Kidney (tissue), 14 donors: ENCODE results near the gene ROR2. TPM values are rescaled to one million over a fixed set of nuclear protein-coding genes. Genes with fewer than 3 reads are reported as not detected.

Source experiments
- DNase-seq, 5 donors: peaks; one replicate each; pipeline ENCODE4 v3.0.0-alpha.2; 2013 to 2020
- FAIRE-seq: peaks from 2 replicates; lab custom pipeline; 2012; peaks lifted over from hg19 to GRCh38; lab: Jason Lieb, UNC
- H3K27ac ChIP-seq, 2 donors: one replicate each; pipeline ENCODE4 v1.7.0; 2013; ENCODE audit warnings: low read depth in 2 of 2, low read length in 2 of 2, inconsistent platforms in 1 of 2
- H3K27me3 ChIP-seq: one replicate; pipeline ENCODE4 v1.7.1; 2013; ENCODE audit warnings: low read length, inconsistent platforms; ENCODE audit not compliant: control insufficient read depth, insufficient read depth
- H3K36me3 ChIP-seq, 3 donors: one replicate each; pipeline versions ENCODE4 v1.7.0 to v1.7.1; 2013; ENCODE audit warnings: low read length in 3 of 3, control low read depth in 1 of 3, inconsistent platforms in 1 of 3; ENCODE audit not compliant: insufficient read depth in 3 of 3, control insufficient read depth in 2 of 3
- H3K4me1 ChIP-seq, 3 donors: one replicate each; pipeline versions ENCODE4 v1.7.0 to v1.7.1; 2013; ENCODE audit warnings: low read length in 3 of 3, inconsistent platforms in 1 of 3, low read depth in 1 of 3; ENCODE audit not compliant: control insufficient read depth in 2 of 3, insufficient read depth in 2 of 3
- H3K4me3 ChIP-seq, 3 donors: one replicate each; pipeline versions ENCODE4 v1.7.0 to v1.8.1; 2013; ENCODE audit warnings: low read length in 3 of 3, control low read depth in 1 of 3, inconsistent platforms in 1 of 3
- H3K9ac ChIP-seq, 3 donors: one replicate each; pipeline versions ENCODE4 v1.7.0 to v1.7.1; 2013; ENCODE audit warnings: low read length in 3 of 3, control low read depth in 1 of 3, inconsistent platforms in 1 of 3
- H3K9me3 ChIP-seq, 3 donors: one replicate each; pipeline versions ENCODE4 v1.7.0 to v1.7.1; 2013; ENCODE audit warnings: low read length in 3 of 3, control low read depth in 1 of 3, inconsistent platforms in 1 of 3; ENCODE audit not compliant: control insufficient read depth in 2 of 3, insufficient read depth in 1 of 3
- intact Hi-C: fragments of 100-400 bp; cut with DNase I; formaldehyde crosslinking; loops from one replicate; pipeline ENCODE4 v1.11.1; 2022
- polyA plus RNA-seq: library from polyadenylated mRNA; stranded (reverse); fragments of 350-450 nt; fragmentation: Illumina TruSeq; extraction: RNeasy Lipid Tissue Mini Kit (QIAGEN cat#74804); gene quantifications from one replicate; pipeline ENCODE4 v1.2.3, GENCODE V29; 2014; ENCODE audit warnings: low read depth, low replicate concordance; ENCODE audit not compliant: insufficient read depth
- total RNA-seq: library from RNA; stranded (reverse); fragmentation: NEBNext Ultra II Directional; extraction: Animal tissue kit (Norgen Biotek cat#: 25700); gene quantifications from one replicate; pipeline ENCODE4 v1.2.1, GENCODE V29; 2021
- TF ChIP-seq, protein P1 (sequence below): IDR thresholded peaks from 3 replicates; pipeline ENCODE4 v1.5.1; 2012; ENCODE audit warnings: mild to moderate bottlenecking, moderate library complexity, borderline replicate concordance; ENCODE audit not compliant: insufficient read depth; ENCODE audit errors: extremely low read depth
- donor health status: control.
- donor health status: control.
- donor health status: control.
- donor health status: control.
- donor health status: control.
- donor health status: DM: yes; HTN: yes; CAD: no.
- donor health status: Normal renal cell carcinoma (clear cell type).

Gene ROR2
- total and polyA plus RNA-seq, 2 donors from 2014 or later: 1.5 to 5.7 TPM

DNA sequence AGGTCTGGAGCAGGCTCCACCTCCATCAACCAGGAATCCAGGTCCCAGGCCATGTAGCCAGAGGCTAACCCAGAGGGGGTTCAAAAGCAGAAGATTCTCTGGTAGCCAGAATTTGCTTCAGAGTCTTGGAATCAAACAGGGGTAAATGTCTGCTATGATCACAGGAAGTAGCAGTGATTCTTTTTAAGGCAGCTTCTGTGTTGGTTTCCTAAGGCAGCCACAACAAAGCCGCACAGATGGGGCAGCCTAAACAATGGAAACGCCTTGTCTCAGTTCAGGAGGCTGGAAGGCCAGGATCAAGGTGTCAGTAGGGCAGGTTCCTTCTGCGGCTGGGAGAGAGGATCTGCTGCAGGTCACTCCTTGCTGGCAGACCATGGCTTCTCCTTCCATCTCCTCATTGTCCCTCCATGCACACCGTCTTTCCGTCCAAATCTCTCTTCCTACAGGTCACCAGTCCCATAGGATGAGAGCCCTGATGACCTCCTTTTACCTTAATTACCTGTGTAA lies 167.3 kb downstream of the ROR2 start:
- no peak for FAIRE-seq
- Histone ChIP-seq H3K36me3 (no peaks in the 10 kb centered on the region), H3K27ac (no peak overlapping the region), H3K9ac (no peak overlapping the region), H3K4me1 (no peaks in the 10 kb centered on the region), H3K4me3 (no peak overlapping the region), H3K9me3 (no peaks in the 10 kb centered on the region), H3K27me3 (no peaks in the 10 kb centered on the region)
- TF ChIP-seq, protein P1, sequence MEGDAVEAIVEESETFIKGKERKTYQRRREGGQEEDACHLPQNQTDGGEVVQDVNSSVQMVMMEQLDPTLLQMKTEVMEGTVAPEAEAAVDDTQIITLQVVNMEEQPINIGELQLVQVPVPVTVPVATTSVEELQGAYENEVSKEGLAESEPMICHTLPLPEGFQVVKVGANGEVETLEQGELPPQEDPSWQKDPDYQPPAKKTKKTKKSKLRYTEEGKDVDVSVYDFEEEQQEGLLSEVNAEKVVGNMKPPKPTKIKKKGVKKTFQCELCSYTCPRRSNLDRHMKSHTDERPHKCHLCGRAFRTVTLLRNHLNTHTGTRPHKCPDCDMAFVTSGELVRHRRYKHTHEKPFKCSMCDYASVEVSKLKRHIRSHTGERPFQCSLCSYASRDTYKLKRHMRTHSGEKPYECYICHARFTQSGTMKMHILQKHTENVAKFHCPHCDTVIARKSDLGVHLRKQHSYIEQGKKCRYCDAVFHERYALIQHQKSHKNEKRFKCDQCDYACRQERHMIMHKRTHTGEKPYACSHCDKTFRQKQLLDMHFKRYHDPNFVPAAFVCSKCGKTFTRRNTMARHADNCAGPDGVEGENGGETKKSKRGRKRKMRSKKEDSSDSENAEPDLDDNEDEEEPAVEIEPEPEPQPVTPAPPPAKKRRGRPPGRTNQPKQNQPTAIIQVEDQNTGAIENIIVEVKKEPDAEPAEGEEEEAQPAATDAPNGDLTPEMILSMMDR: no peak
- no peak for DNase-seq
- intact Hi-C loops: no loop called here

DNA sequence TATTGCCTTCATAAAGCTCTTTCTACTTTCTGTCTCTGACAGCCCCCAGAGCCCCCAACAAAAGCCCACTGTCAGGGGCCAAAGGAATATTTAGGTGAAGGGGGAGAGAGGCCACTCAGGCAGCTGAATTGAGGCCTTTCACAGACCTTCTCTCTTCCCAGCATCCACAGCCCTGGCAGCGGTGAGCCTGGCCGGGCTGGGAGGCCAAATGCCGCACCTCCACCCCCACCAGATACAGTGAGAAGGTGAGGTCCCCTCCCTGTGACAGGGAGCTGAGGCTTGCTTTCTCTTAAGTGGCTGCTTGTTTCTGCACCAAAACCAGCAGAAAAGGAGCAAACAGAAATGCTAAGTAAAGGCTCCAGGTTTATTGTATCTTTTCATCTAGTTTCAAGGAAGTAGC lies 168.1 kb downstream of the ROR2 start:
- Histone ChIP-seq H3K4me3 (no peak overlapping the region), H3K36me3 (no peaks in the 10 kb centered on the region), H3K27ac (no peak overlapping the region), H3K4me1 (no peaks in the 10 kb centered on the region), H3K9ac (no peak overlapping the region), H3K9me3 (no peaks in the 10 kb centered on the region), H3K27me3 (no peaks in the 10 kb centered on the region)
- TF ChIP-seq, protein P1: no peak
- FAIRE-seq (no peak), DNase-seq (no peak)
- intact Hi-C loops: no loop called here

DNA sequence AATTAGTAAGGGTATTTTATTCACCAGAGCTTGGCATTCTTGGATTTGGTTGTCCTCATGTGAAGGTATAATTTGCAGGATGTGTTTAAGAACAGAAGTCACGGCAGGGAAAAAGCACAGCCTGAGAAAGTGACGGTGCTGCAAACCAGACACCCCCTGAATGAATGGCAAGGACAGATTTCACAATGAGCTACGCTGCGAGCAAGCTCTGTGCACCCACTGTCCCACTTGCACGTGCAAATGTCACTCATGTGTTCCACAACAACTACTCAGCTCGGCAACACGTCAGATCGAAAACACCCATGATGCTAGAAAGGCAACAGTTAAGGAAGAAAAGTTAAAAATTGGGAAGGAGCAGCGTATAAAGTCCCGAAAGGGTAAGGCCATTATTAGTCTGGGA lies 168.9 kb downstream of the ROR2 start:
- TF ChIP-seq, protein P1: no peak
- intact Hi-C loops: no loop called here
- H3K4me1 ChIP-seq: no peaks in the 10 kb centered on the region
- H3K9ac ChIP-seq: no peak overlapping the region
- FAIRE-seq (no peak), DNase-seq (no peak)
- H3K27me3 ChIP-seq: no peaks in the 10 kb centered on the region
- no peak overlapping the region for H3K27ac ChIP-seq
- no peaks in the 10 kb centered on the region for H3K36me3 ChIP-seq
- no peak overlapping the region for H3K4me3 ChIP-seq
- H3K9me3 ChIP-seq: no peaks in the 10 kb centered on the region

DNA sequence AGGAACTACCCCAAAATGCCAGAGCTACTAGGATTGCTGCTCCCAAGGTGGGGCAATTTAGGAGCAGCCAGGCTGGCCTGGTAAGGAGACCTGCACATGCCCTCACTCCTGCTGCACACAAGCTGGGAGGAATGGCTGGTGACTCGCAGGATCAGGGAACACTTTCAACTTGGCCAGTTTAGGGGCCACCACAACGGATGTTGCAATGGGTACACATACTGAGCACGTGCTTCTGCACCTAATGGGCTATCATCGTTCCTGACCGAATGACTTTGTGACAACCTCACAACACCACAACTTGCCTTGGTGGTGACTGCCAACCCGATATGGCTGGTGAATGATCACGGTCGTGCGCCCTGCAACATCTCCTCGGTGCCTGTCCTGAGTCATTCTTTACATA lies 172.0 kb downstream of the ROR2 start:
- FAIRE-seq: no peak
- TF ChIP-seq, protein P1: no peak
- no peaks in the 10 kb centered on the region for H3K9me3 ChIP-seq
- no peaks in the 10 kb centered on the region for H3K36me3 ChIP-seq
- H3K27ac ChIP-seq: no peak overlapping the region
- no peaks in the 10 kb centered on the region for H3K27me3 ChIP-seq
- H3K4me3 ChIP-seq: no peak overlapping the region
- intact Hi-C loops: no loop called here
- H3K9ac ChIP-seq: no peak overlapping the region
- DNase-seq: no peak
- H3K4me1 ChIP-seq: no peaks in the 10 kb centered on the region
